Fibroblast of pulmonary artery (primary cell): Measurements from ENCODE around the gene SYNE4.
"Not testable (repeated sequence)": the region's sequence is repeated elsewhere in the genome, so short reads cannot be mapped to it uniquely, and the experiment has no call there.

Source experiments
- DNase-seq: peaks from one replicate; pipeline ENCODE4 v3.0.0-alpha.2; 2010; ENCODE audit warnings: low read depth
- H3K4me3 ChIP-seq: replicated peaks from 2 replicates; pipeline ENCODE4 v1.5.1; 2011; ENCODE audit warnings: low read depth, mild to moderate bottlenecking, control low read depth, low read length, moderate library complexity
- CTCF ChIP-seq: IDR thresholded peaks from 2 replicates; pipeline ENCODE4 v1.5.1; 2011; ENCODE audit warnings: mild to moderate bottlenecking, control low read depth, low read length, inconsistent platforms; ENCODE audit errors: missing control alignments

Gene SYNE4

DNA sequence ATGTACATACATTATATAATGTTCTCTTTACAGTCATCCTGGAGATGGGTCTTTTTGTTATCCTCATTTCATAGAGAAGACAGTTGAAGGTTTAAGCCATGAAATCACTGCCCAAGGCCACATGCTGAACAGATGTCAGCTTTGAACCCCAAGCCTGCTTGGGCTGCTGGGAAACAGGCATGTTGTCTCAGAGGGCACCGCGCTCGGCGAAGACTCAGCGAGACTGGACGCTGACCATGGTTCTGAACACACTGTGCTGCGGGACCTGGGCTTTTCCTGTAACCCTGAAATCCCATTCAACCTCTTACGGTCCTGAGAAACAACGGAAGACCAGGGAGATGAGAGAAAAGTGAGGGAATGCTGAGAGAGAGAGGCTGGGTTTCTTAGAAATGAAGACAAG, 45.1 kb downstream of the SYNE4 start:
- no peak overlapping the region for H3K4me3 ChIP-seq
- TF ChIP-seq CTCF = no peak
- DNase-seq = peak; percentile 74

GRCh38 chr19:35960432-35960972, 48.1 kb downstream of the SYNE4 start:
- DNase-seq = no peak

GRCh38 chr19:35959968-35960320, 48.7 kb downstream of the SYNE4 start:
- H3K4me3 ChIP-seq = no peak overlapping the region
- no peak for TF ChIP-seq CTCF

More at GRCh38 chr19:35960432-35960972, 48.1 kb downstream of the SYNE4 start:
- no peak for TF ChIP-seq CTCF
- H3K4me3 ChIP-seq = no peak overlapping the region

DNA sequence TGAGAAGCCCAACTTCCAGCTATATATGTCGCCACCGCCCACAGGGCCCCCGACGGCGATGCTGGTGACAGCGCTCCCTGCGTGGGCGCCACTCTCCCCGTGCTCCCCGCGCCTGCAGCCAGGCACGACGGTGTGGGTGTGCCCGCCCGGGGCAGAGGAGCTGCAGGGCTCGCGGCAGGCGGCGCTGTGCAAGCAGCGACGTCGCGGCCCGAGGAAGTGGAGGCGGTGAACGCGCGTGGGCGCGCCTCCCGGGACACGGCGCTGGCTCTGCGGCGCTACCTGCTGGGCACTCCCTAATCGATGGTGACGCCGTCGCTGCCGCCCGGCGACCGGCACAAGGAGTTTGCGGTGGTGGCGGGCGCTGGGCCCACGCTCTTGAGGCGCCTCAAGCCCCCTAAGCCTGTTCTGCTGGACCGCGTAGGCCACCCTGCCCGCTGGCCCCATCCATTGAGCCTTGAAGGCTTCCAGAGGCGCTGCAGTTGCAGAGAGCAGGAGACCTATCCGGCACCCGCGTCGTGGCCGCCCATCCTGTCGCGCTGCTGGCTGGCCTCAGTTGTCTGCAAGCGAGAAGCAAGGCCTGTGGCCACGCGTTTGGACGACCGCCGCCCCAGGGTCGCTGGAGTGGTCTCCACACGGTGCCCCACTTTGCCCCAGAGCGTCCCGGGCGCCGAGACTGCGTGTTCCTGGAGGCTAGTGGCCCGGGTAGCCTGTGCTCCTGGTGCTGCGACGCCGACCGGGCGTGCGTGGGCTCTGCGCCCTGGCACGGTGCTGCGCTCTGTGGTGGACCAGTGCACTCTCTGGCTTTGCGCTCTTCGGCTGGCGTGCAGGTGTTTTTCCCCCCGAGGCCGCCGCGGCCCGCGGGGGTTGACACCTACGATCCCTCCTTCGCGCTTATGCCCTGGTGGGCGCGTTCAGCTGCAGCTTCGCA, 49.3 kb downstream of the SYNE4 start:
- no peak for TF ChIP-seq CTCF
- no peak for DNase-seq
- H3K4me3 ChIP-seq = no peak overlapping the region

More at GRCh38 chr19:35959968-35960320, 48.7 kb downstream of the SYNE4 start:
- no peak for DNase-seq

DNA sequence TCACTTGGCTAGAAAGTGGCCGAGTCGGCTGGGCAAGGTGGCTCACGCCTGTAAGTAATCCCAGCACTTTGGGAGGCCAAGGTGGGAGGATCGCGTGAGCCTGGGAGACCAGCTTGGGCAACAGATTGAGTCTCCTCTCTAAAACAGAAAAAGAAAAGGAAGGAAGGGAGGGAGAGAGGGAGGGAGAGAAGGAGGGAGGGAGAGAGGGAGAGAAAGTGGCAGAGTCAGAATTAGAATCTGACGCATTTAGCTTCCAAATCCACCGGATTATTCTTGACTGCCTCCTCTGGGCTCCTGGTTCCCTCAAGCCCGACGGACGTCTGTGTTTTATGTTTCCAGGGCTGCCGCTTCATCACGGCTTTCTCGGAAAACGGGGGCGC, 50.0 kb downstream of the SYNE4 start:
- no peak for DNase-seq
- no peak overlapping the region for H3K4me3 ChIP-seq
- TF ChIP-seq CTCF = no peak

- DNase-seq, H3K4me3 ChIP-seq: not testable (repeated sequence)
Measured at GRCh38 chr19:35957411-35957810, 51.2 kb downstream of the SYNE4 start.

DNA sequence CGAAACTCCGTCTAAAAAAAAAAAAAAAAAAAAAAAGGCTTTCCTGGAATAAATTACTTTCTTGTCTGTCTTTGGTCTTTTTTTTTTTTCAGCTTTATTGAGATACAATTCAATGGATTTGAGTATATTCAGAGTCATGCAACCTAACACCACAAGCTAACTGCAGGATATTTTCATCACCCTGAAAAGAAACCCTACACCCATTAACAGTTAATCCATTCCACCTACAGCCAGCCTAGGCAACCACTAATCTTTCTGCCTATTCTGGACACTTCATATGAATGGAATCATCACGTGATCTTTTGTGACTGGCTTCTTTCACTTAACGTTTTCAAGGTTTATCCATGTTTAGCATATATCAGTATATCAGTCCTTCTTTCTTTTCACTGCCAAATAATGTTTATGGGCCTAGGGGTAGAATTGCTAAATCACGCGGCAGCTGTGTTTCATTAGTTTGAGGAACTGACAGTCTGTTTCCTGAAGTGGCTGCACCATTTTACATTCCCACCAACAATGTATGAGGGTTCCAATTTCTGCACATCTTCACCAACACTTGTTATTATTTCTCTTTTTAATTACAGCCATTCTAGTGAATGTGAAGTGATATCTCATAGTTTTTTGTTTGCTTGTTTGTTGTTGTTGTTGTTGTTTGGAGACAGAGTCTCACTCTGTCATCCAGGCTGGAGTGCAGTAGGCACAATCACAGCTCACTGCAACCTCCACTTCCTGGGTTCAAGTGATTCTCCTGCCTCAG, 52.6 kb downstream of the SYNE4 start:
- no peak for DNase-seq
- no peak overlapping the region for H3K4me3 ChIP-seq
- no peak for TF ChIP-seq CTCF
